ENCODE measurements around the gene PSENEN.
"Not testable (repeated sequence)": the region's sequence is repeated elsewhere in the genome, so short reads cannot be mapped to it uniquely, and the experiment has no call there.

PSENEN gene

GRCh38 chr19:35755550-35756376 is 10.3 kb downstream of the PSENEN start:
- DNase-seq: no peak
- H3K9me3 Mint-ChIP-seq: no peaks in the 10 kb centered on the region
- peaks cover 23 to 38% of the 10 kb centered on the region in 2 donors for H3K4me1 Mint-ChIP-seq
- ATAC-seq (replicated peaks): no peak
- H3K4me3 Mint-ChIP-seq: peak overlapping the region; percentile 19 to 66
- no peak overlapping the region for H3K27ac Mint-ChIP-seq
- H3K27me3 Mint-ChIP-seq: peaks cover 20 to 22% of the 10 kb centered on the region in 2 donors
- peaks cover 33 to 46% of the 10 kb centered on the region in 2 donors for H3K36me3 Mint-ChIP-seq

GRCh38 chr19:35756377-35757230 is 11.2 kb downstream of the PSENEN start, which contains the start of gene HSPB6:
TSS of gene HSPB6 (minus strand) at chr19:35757029. CDS start at chr19:35757008, 21 bp downstream.
- no peak for DNase-seq
- no peaks in the 10 kb centered on the region for H3K9me3 Mint-ChIP-seq
- peak within 1 kb of the TSS; percentile 97 for H3K27ac Mint-ChIP-seq
- peak within 1 kb of the TSS; percentile 91 to 94 for H3K4me3 Mint-ChIP-seq
- H3K27me3 Mint-ChIP-seq: peaks cover 20 to 22% of the 10 kb centered on the region in 2 donors
- H3K36me3 Mint-ChIP-seq: peaks cover 34 to 46% of the 10 kb centered on the region in 2 donors
- no peak for ATAC-seq (replicated peaks)
- H3K4me1 Mint-ChIP-seq: peaks cover 23 to 38% of the 10 kb centered on the region in 2 donors

- peaks cover 23 to 38% of the 10 kb centered on the region in 2 donors for H3K4me1 Mint-ChIP-seq
- peak overlapping the region; percentile 77 for H3K27ac Mint-ChIP-seq
- H3K4me3 Mint-ChIP-seq: peak overlapping the region; percentile 91 to 94
- peaks cover 20 to 22% of the 10 kb centered on the region in 2 donors for H3K27me3 Mint-ChIP-seq
- H3K36me3 Mint-ChIP-seq: peaks cover 37 to 47% of the 10 kb centered on the region in 2 donors
- H3K9me3 Mint-ChIP-seq: no peaks in the 10 kb centered on the region
- ATAC-seq (replicated peaks) (peak in 1 of 2 donors; percentile 9), DNase-seq (no peak)
Measured at GRCh38 chr19:35757231-35757748, 11.8 kb downstream of the PSENEN start.

GRCh38 chr19:35757749-35758608 is 12.5 kb downstream of the PSENEN start, which contains the start of gene PROSER3:
TSS of gene PROSER3 (plus strand) at chr19:35758176. CDS start at chr19:35758216, 40 bp downstream.
- Mint-ChIP-seq H3K4me3 (peak within 1 kb of the TSS; percentile 91 to 94), H3K27ac (peak within 1 kb of the TSS; percentile 97), H3K36me3 (peaks cover 35 to 41% of the 10 kb centered on the region in 2 donors), H3K9me3 (no peaks in the 10 kb centered on the region), H3K27me3 (peaks cover 20 to 22% of the 10 kb centered on the region in 2 donors), H3K4me1 (peaks cover 23 to 38% of the 10 kb centered on the region in 2 donors)
- DNase-seq: peak; percentile 100
- ATAC-seq (replicated peaks): peak; percentile 97

GRCh38 chr19:35759697-35760096 is 14.2 kb downstream of the PSENEN start:
- DNase-seq (no peak), ATAC-seq (replicated peaks) (no peak)
- Mint-ChIP-seq H3K4me1 (peaks cover 23 to 37% of the 10 kb centered on the region in 2 donors), H3K9me3 (no peaks in the 10 kb centered on the region), H3K27me3 (peaks cover 13 to 17% of the 10 kb centered on the region in 2 donors), H3K27ac (no peak overlapping the region), H3K4me3 (peak overlapping the region in 1 of 2 donors; percentile 94), H3K36me3 (peaks cover 22 to 34% of the 10 kb centered on the region in 2 donors)

GRCh38 chr19:35760711-35761349 is 15.4 kb downstream of the PSENEN start:
- Mint-ChIP-seq H3K36me3 (peaks cover 19 to 35% of the 10 kb centered on the region in 2 donors), H3K27me3 (peaks cover 7 to 8% of the 10 kb centered on the region in 2 donors), H3K4me3 (no peak overlapping the region), H3K4me1 (peaks cover 17 to 29% of the 10 kb centered on the region in 2 donors), H3K9me3 (no peaks in the 10 kb centered on the region), H3K27ac (no peak overlapping the region)
- ATAC-seq (replicated peaks): no peak
- no peak for DNase-seq

- Mint-ChIP-seq H3K36me3 (peaks cover 19 to 39% of the 10 kb centered on the region in 2 donors), H3K27ac (no peak overlapping the region), H3K4me3 (no peak overlapping the region), H3K27me3 (no peaks in the 10 kb centered on the region), H3K9me3 (no peaks in the 10 kb centered on the region), H3K4me1 (peaks cover 16 to 17% of the 10 kb centered on the region in 2 donors)
- no peak for DNase-seq
- ATAC-seq (replicated peaks): no peak
Measured at GRCh38 chr19:35764432-35765315, 19.2 kb downstream of the PSENEN start.

- no peak for DNase-seq
- peaks cover 19 to 38% of the 10 kb centered on the region in 2 donors for H3K36me3 Mint-ChIP-seq
Measured at GRCh38 chr19:35766571-35767104, 21.2 kb downstream of the PSENEN start.

GRCh38 chr19:35767288-35768081 is 22.0 kb downstream of the PSENEN start:
- H3K4me1 Mint-ChIP-seq: peaks cover 15 to 16% of the 10 kb centered on the region in 2 donors
- H3K27ac Mint-ChIP-seq: peak overlapping the region; percentile 48
- no peaks in the 10 kb centered on the region for H3K9me3 Mint-ChIP-seq
- H3K27me3 Mint-ChIP-seq: no peaks in the 10 kb centered on the region
- peaks cover 16 to 32% of the 10 kb centered on the region in 2 donors for H3K36me3 Mint-ChIP-seq
- no peak overlapping the region for H3K4me3 Mint-ChIP-seq
- DNase-seq (no peak), ATAC-seq (replicated peaks) (peak in 1 of 2 donors; percentile 64)

More at GRCh38 chr19:35766571-35767104, 21.2 kb downstream of the PSENEN start:
- Mint-ChIP-seq H3K4me3 (no peak overlapping the region), H3K9me3 (no peaks in the 10 kb centered on the region), H3K27me3 (no peaks in the 10 kb centered on the region), H3K27ac (peak overlapping the region; percentile 75), H3K4me1 (peaks cover 15 to 16% of the 10 kb centered on the region in 2 donors)
- no peak for ATAC-seq (replicated peaks)

GRCh38 chr19:35768082-35768421 is 22.6 kb downstream of the PSENEN start:
- ATAC-seq (replicated peaks) (no peak), DNase-seq (no peak)
- H3K36me3 Mint-ChIP-seq: peaks cover 16 to 32% of the 10 kb centered on the region in 2 donors
- peak overlapping the region in 1 of 2 donors; percentile 52 for H3K4me3 Mint-ChIP-seq
- no peaks in the 10 kb centered on the region for H3K9me3 Mint-ChIP-seq
- H3K27me3 Mint-ChIP-seq: no peaks in the 10 kb centered on the region
- peak overlapping the region; percentile 48 for H3K27ac Mint-ChIP-seq
- peaks cover 15 to 16% of the 10 kb centered on the region in 2 donors for H3K4me1 Mint-ChIP-seq

GRCh38 chr19:35772362-35772761 is 26.9 kb downstream of the PSENEN start:
- Mint-ChIP-seq H3K36me3 (peaks cover 7 to 12% of the 10 kb centered on the region in 2 donors), H3K4me1 (peaks cover 18 to 28% of the 10 kb centered on the region in 2 donors)
- not testable (repeated sequence) for ATAC-seq (replicated peaks); H3K4me3 Mint-ChIP-seq; DNase-seq; H3K27me3 Mint-ChIP-seq; H3K27ac Mint-ChIP-seq; H3K9me3 Mint-ChIP-seq
